NT2/D1 (cell line): ENCODE results near the gene USP31.

ENCODE experiments used
- YY1 ChIP-seq: IDR thresholded peaks from 2 replicates; pipeline ENCODE4 v1.6.1; 2011; ENCODE audit not compliant: insufficient read length, insufficient read depth
- ZNF274 ChIP-seq: IDR thresholded peaks from 2 replicates; pipeline ENCODE4 v1.6.1; 2011; ENCODE audit warnings: mild to moderate bottlenecking, low read depth, low read length

GRCh38 chr16:23181506-23181905, 32.3 kb upstream of the USP31 start:
- TF ChIP-seq ZNF274 (no peak), YY1 (no peak)
